ENCODE data around the gene VPS18.

Gene VPS18

GRCh38 chr15:40847223-40847961 is 46.9 kb upstream of the VPS18 start:
- DNase-seq (ENCODE audit: low read depth) = no peak

GRCh38 chr15:40850576-40851112 is 43.6 kb upstream of the VPS18 start:
- H3K4me3 ChIP-seq (ENCODE audit: low read depth, low read length) = no peak overlapping the region
- no peak for TF ChIP-seq CTCF (IDR thresholded peaks at IDR 0.05; ENCODE audit: low read depth, low read length, missing control alignments)
- DNase-seq (ENCODE audit: low read depth) = no peak
- in situ Hi-C loops (cut with HindIII; ENCODE audit: low sequenced_read_pairs) = no loop called here

More at GRCh38 chr15:40847223-40847961, 46.9 kb upstream of the VPS18 start:
- H3K4me3 ChIP-seq (ENCODE audit: low read depth, low read length) = no peak overlapping the region
- in situ Hi-C loops (cut with HindIII; ENCODE audit: low sequenced_read_pairs) = no loop called here
- no peak for TF ChIP-seq CTCF (IDR thresholded peaks at IDR 0.05; ENCODE audit: low read depth, low read length, missing control alignments)

- DNase-seq (ENCODE audit: low read depth) = no peak
- in situ Hi-C loops (cut with HindIII; ENCODE audit: low sequenced_read_pairs) = no loop called here
- no peak for TF ChIP-seq CTCF (IDR thresholded peaks at IDR 0.05; ENCODE audit: low read depth, low read length, missing control alignments)
- no peak overlapping the region for H3K4me3 ChIP-seq (ENCODE audit: low read depth, low read length)
Measured at GRCh38 chr15:40852529-40852928, 41.7 kb upstream of the VPS18 start.

GRCh38 chr15:40853241-40853890 is 40.9 kb upstream of the VPS18 start:
- DNase-seq (ENCODE audit: low read depth) = no peak
- TF ChIP-seq CTCF (IDR thresholded peaks at IDR 0.05; ENCODE audit: low read depth, low read length, missing control alignments) = no peak
- no peak overlapping the region for H3K4me3 ChIP-seq (ENCODE audit: low read depth, low read length)
- in situ Hi-C loops (cut with HindIII; ENCODE audit: low sequenced_read_pairs) = no loop called here

- no peak overlapping the region for H3K4me3 ChIP-seq (ENCODE audit: low read depth, low read length)
- no peak for DNase-seq (ENCODE audit: low read depth)
- in situ Hi-C loops (cut with HindIII; ENCODE audit: low sequenced_read_pairs) = no loop called here
- no peak for TF ChIP-seq CTCF (IDR thresholded peaks at IDR 0.05; ENCODE audit: low read depth, low read length, missing control alignments)
Measured at GRCh38 chr15:40854161-40854560, 40.1 kb upstream of the VPS18 start.

- no peak overlapping the region for H3K4me3 ChIP-seq (ENCODE audit: low read depth, low read length)
- in situ Hi-C loops (cut with HindIII; ENCODE audit: low sequenced_read_pairs) = no loop called here
- TF ChIP-seq CTCF (IDR thresholded peaks at IDR 0.05; ENCODE audit: low read depth, low read length, missing control alignments) = no peak
- no peak for DNase-seq (ENCODE audit: low read depth)
Measured at GRCh38 chr15:40855706-40856234, 38.5 kb upstream of the VPS18 start.

Data from astrocyte of the cerebellum (primary cell).